Stimulated activated CD4-positive, alpha-beta T cell treated with anti-CD3 and anti-CD28 coated beads, Interleukin-1b, Interleukin-23, amount 100 ng/mL, for 4 hours (primary cell): ENCODE results near the gene UBA6.
"Not testable (repeated sequence)": the region's sequence is repeated elsewhere in the genome, so short reads cannot be mapped to it uniquely, and the experiment has no call there.

ENCODE experiments used
- DNase-seq, 2 donors: peaks; one replicate each; pipeline ENCODE4 v3.0.0-alpha.2; 2020; ENCODE audit warnings: low read depth in 2 of 2

Gene UBA6

DNA sequence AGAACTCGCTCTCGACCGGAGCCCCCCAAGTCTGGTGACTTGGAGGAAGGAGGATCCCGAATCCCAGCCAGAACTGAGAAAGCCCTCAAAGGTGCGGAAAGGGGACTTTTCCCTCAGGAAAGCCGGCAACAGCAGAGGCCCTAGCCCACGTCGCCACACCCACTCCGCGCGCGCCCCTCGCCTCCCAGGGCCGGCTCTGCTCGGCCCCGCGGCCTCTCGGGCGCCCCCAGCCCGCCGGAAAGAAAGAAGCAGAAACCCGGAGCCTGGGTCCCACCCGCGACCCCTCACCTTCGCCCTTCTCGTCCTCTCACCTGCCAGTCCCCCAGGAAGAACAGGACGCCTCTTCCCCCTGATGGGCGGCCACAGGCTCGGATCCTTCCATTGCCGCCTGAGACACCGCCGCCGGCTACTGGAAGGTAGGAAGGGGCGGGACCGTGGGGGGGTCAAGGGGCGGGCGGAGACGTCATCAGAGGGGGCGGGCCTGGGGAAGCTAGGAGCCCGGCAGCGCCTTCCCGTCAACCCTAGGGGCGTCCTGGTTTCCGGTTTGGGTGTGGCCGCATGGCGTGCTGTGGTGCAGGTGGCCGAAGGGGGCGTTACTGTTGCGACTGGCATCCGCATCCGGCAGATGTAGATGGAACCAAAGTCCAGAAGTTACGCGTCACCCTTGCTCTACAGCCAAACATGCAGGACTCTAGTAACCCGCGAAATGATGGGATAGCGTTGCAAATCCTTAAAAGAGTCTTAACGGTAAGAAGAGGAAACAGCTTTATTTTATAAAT, at the start of gene UBA6:
UBA6 (minus strand) TSS at position 418 of the 779 bp plus-strand sequence; CDS start at position 382, 36 bp downstream.
- DNase-seq: peak; percentile 91 to 92

- DNase-seq: no peak
Measured at GRCh38 chr4:67750691-67751090, 49.7 kb upstream of the UBA6 start.

GRCh38 chr4:67749286-67749685, 48.3 kb upstream of the UBA6 start:
- no peak for DNase-seq

DNA sequence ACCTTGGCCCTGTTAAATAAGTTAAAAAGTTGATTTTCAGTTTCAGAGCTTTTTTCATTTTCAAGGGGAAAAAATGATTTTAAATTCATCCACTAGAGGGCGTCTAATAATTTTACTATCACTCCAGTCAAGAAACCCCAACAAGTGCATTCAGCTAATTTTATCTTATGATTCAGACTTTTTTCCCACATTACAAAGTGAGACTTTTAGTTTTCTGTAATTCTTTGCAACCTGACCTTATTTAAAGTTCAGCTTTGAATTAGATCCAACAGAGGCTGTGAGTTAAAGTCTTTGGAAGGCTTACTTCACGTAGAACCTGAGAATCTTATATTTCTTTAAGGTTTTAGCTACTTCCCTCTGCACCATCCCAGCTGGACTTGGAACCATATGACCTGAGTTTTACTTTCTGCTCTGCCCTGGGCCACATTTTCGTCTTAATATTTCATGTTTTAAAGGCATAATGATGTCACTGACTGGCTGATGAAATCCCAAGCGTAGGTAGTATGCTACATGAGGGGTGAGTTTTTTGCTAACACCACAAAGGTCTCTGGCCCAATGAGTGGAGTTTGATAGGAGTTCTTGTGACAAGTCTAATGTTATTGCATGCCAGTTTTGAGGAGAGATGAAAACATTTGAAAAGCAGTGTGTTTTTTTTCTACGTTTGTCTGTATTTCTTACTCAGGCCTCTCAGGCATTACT, 46.0 kb upstream of the UBA6 start:
- no peak for DNase-seq

DNA sequence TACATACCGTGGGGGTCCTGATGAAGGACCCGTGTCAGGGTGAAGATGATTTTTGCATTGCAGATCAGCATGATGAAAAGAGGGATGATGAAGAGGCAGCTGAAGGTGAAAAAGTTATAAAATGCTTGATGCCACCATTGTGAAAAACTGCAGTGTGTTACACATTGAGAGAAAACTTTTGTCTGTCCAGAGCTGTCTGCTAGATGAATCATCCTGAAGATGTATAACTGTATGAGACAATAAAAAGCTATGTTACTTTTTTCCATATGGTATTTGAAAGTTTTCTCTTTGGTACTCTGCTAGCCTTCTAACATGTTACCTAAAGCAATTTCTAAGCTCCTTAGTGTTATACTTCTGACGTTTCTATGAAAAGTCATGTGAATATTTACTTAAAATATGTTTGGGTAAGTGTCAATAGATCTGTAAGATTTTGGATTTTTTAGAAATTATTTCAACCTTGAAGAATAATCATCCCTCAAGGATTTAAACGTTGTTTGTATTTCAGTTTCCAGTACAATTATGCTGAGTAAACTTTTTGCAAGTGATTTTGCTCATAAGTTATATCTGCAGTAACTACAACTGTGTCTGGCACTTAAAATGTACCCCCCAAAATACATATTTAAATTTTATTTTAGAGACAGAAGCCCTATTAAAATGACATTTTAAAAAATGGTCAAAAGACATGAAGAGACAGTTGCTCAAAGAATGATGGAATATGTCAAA, 43.8 kb upstream of the UBA6 start:
- no peak for DNase-seq

DNA sequence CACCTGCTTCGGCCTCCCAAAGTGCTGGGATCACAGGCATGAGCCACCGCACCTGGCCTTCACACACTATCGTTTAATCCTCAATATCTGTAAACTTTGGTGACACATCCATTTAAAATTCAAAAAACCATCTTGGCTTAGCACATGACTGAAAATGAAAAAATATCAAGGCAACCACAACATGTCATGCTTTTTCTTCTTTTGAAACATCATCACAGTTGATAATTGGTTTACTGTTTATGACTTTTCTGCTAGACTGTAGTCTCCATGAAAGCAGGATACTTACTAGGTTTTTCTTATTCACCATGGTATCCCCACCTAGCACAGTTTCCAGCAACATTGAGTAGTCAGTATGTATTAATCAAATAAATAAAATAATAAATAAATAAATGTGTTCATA, 42.2 kb upstream of the UBA6 start:
- no peak for DNase-seq

- no peak for DNase-seq
Measured at GRCh38 chr4:67736262-67736661, 35.3 kb upstream of the UBA6 start.

- no peak for DNase-seq
Measured at GRCh38 chr4:67735325-67735724, 34.4 kb upstream of the UBA6 start.

DNA sequence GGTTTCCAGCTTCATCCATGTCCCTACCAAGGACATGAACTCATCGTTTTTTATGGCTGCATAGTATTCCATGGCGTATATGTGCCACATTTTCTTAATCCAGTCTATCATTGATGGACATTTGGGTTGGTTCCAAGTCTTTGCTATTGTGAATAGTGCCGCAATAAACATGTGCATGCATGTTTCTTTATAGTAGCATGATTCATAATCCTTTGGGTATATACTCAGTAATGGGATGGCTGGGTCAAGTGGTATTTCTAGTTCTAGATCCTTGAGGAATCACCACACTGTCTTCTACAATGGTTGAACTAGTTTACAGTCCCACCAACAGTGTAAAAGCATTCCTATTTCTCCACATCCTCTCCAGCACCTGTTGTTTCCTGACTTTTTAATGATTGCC, 29.6 kb upstream of the UBA6 start:
- DNase-seq: not testable (repeated sequence)

GRCh38 chr4:67727124-67727850, 26.3 kb upstream of the UBA6 start:
- no peak for DNase-seq

- DNase-seq: no peak
Measured at GRCh38 chr4:67725981-67726380, 25.0 kb upstream of the UBA6 start.

DNA sequence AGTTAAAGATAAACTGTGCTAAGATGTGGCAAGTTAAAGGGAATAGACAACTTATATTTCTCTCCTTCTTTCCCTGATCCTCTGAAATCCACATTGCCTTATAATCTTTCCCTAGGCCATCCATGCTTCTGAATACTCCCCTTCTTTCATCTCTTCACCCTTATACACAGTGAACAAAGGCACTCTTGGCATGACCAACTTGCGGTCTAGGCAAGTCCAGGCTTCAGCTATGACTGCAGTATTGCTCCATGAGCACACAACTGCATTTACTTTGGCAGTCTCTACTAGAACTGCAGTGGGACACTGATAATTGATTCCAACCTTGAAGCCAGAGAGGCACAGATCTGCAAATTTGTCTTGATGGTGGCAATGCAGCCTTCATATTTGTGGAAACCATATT, 24.2 kb upstream of the UBA6 start:
- no peak for DNase-seq

DNA sequence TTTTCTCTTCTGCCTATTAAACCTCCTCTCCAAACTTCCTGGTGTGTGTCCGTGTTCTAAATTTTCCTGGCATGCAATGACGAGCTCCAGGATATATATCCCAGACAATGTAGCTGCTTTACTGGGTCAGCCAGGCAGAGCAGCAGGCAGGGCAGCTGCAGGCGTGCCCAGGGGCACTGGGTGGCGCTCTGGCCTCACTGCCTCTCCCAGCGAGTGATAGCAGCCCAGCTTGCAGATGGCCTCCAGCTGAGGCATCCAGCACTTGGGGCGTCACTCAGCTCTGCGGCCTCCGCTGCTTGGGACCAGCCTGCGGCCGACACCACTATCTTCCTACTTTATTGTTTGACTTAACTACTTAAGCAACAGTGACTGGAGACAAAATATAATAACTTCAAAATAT, 23.0 kb upstream of the UBA6 start:
- DNase-seq: no peak

- DNase-seq: no peak
Measured at GRCh38 chr4:67723341-67723740, 22.4 kb upstream of the UBA6 start.

DNA sequence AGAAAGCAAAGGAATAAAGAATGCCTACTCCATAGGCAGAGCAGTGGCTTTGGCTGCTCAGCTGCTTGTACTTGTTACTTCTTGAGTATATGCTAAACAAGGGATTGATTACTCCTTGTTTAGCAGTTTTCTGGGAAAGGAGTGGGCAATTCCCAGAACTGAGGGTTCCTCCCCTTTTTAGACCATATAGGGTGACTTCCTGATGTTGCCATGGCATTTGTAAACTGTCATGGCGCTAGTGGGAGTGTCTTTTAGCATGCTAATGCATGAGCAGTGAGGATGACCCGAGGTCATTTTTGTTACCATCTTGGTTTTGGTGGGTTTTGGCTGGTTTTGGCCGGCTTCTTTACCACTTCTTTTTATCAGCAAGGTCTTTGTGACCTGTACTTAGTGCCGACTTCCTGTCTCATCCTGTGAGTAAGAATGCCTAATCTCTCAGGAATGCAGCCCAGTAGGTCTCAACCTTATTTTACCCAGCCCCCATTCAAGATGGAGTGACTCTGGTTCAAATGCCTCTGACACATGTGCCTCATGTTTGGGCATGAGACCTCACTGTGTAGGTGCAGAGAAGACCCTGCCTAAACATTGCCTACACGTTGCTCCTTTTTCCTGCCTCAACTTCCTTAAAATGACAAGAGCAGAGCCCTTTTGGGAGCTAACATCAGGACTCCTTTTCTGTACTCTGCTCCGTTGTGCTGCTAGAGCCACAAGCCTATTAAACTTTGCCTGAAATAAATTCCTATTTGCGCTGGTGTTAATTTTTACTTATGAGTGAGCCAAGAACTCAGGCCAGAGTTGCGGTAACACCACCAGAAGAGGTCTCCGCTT, 21.0 kb upstream of the UBA6 start:
- DNase-seq: no peak

- DNase-seq: no peak
Measured at GRCh38 chr4:67721315-67721769, 20.4 kb upstream of the UBA6 start.

GRCh38 chr4:67719953-67720617, 19.1 kb upstream of the UBA6 start:
- no peak for DNase-seq

GRCh38 chr4:67718848-67719247, 17.9 kb upstream of the UBA6 start:
- DNase-seq: no peak

DNA sequence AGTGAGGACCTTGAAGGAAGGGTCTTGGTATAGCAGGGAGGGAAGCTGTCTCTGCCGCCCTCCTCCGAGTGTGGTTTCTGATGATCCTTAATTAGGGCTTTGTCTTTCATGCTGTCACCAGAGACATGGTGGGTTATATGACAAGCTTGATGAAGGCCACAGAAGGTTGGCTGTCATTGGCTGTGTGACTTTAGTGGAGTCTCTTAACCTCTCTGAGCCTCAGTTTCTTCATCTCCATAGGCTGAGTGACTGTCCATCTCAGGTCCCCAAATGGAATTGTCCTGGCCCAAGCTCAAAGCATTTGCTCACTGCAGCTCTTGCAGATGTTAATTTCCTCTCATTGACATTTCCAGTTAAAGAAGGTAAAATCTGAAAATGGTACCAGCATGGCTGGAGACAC, 16.6 kb upstream of the UBA6 start:
- no peak for DNase-seq

DNA sequence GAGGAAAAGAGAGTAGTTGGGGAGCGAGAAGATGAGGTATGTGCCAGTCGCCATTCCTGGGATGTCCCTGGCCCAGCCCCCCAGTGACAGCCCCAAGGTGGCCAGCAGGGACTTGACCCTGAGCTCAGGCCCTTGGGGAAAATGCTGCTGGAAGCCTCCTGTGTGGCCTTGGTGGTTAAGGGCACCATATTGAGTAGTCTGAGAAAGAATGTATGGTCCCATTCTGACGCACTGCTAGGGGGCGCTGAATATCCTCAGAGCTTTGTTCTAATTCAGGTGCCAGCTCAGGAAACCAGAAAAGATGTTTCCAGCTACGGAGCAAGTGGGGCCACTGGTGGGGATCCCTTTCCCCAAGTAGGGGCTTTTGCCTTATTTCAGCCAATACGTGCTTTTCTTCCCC, 14.0 kb upstream of the UBA6 start:
- no peak for DNase-seq

DNA sequence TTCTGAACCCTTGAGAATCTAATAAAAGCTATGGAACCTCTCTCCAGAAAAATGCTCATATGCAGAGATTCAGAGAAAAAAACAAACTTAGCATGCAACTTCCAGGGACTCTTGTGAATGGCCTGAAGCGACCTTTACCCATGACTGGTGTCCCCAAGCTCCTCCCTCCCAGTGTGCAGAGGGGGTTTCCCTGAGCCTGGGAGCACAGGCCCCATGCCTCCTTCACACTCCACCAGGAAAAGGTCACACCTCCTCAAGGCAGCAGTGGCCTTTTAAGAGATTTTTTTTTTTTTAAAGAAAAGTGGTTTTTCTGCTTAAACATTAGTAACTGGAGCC, 13.3 kb upstream of the UBA6 start:
- DNase-seq: no peak
